Liver (tissue), 9 donors: ENCODE results near the gene DNAJC2. TPM values are rescaled to one million over a fixed set of nuclear protein-coding genes. Genes with fewer than 3 reads are reported as not detected.
"Not testable (repeated sequence)": the region's sequence is repeated elsewhere in the genome, so short reads cannot be mapped to it uniquely, and the experiment has no call there.

Experiments
- DNase-seq: peaks from one replicate; pipeline ENCODE4 v3.0.0-alpha.2; 2017; ENCODE audit warnings: low spot score
- H3K27ac ChIP-seq, 2 donors: one replicate each; pipeline ENCODE4 v1.7.0; 2013; ENCODE audit warnings: inconsistent platforms in 2 of 2, low read length in 2 of 2, control low read depth in 1 of 2, low read depth in 1 of 2, mild to moderate bottlenecking in 1 of 2
- H3K27me3 ChIP-seq, 4 donors: one replicate each; pipeline versions ENCODE4 v1.6.1 to v1.7.0; 2013; ENCODE audit warnings: low read length in 3 of 4, inconsistent platforms in 1 of 4, mild to moderate bottlenecking in 1 of 4, moderate library complexity in 1 of 4; ENCODE audit not compliant: control insufficient read depth in 4 of 4, insufficient read depth in 4 of 4
- H3K36me3 ChIP-seq, 4 donors: one replicate each; pipeline versions ENCODE4 v1.6.1 to v1.7.0; 2013; ENCODE audit warnings: low read length in 3 of 4, mild to moderate bottlenecking in 3 of 4, low read depth in 1 of 4, moderate library complexity in 1 of 4; ENCODE audit not compliant: control insufficient read depth in 4 of 4, insufficient read depth in 3 of 4
- H3K4me1 ChIP-seq, 4 donors: one replicate each; pipeline versions ENCODE4 v1.6.1 to v1.7.0; 2013; ENCODE audit warnings: low read length in 3 of 4, mild to moderate bottlenecking in 3 of 4, moderate library complexity in 1 of 4; ENCODE audit not compliant: control insufficient read depth in 4 of 4, insufficient read depth in 4 of 4
- H3K4me3 ChIP-seq, 3 donors: one replicate each; pipeline versions ENCODE4 v1.6.1 to v1.7.0; 2013; ENCODE audit warnings: low read length in 3 of 3, control low read depth in 1 of 3, low read depth in 1 of 3, mild to moderate bottlenecking in 1 of 3
- H3K9ac ChIP-seq, 2 donors: one replicate each; pipeline ENCODE4 v1.7.0; 2013; ENCODE audit warnings: low read length in 2 of 2, mild to moderate bottlenecking in 2 of 2, moderate library complexity in 2 of 2, control low read depth in 1 of 2, low read depth in 1 of 2
- H3K9me3 ChIP-seq, 4 donors: one replicate each; pipeline versions ENCODE4 v1.6.1 to v1.7.0; 2013; ENCODE audit warnings: low read length in 3 of 4; ENCODE audit not compliant: control insufficient read depth in 4 of 4
- FOXA1 ChIP-seq: IDR thresholded peaks from 2 replicates; pipeline ENCODE4 v1.6.1; 2016; ENCODE audit warnings: antibody characterized with exemption
- FOXA2 ChIP-seq: IDR thresholded peaks from 2 replicates; pipeline ENCODE4 v1.6.1; 2016; ENCODE audit warnings: antibody characterized with exemption
- RAD21 ChIP-seq, 2 donors: IDR thresholded peaks; 2 replicates each; pipeline ENCODE4 v1.6.1; 2016; ENCODE audit warnings: antibody characterized with exemption in 2 of 2, mild to moderate bottlenecking in 2 of 2
- SP1 ChIP-seq: IDR thresholded peaks from 2 replicates; pipeline ENCODE4 v1.6.1; 2018; ENCODE audit warnings: antibody characterized with exemption, mild to moderate bottlenecking
- WGBS: extraction: QIAGEN DNeasy Blood & Tissue Kit; methylation state at CpG from one replicate; pipeline ENCODE4 v1.1.7; 2013; 5-methylcytosine and 5-hydroxymethylcytosine counted together
- polyA plus RNA-seq, 2 donors: library from polyadenylated mRNA; stranded (reverse) in 1 of 2; unstranded in 1 of 2; fragments of 200-250 nt in 1 of 2; fragments of >200 nt in 1 of 2; fragmentation: Nextera tagmentation in 1 of 2; extraction: Ambion mirVana in 1 of 2; gene quantifications; one replicate each; pipeline versions ENCODE4 v1.2.1 to v1.2.3, GENCODE V29; 2013 to 2015
- total RNA-seq, 2 donors: library from RNA; depleted of rRNA; stranded (reverse); fragments of >200 nt; gene quantifications; one replicate each; pipeline ENCODE4 v1.2.3, GENCODE V29; 2014
- TF ChIP-seq, protein P1 (sequence below): IDR thresholded peaks from 2 replicates; pipeline ENCODE4 v1.6.1; 2016; ENCODE audit warnings: antibody characterized with exemption
- donor health status: healthy.
- donor health status: healthy.
- donor health status: healthy.
- donor health status: healthy.
- donor health status: healthy.

The DNAJC2 gene
- total and polyA plus RNA-seq, 4 donors: 7.5 to 19.6 (median 11.0) TPM

DNA sequence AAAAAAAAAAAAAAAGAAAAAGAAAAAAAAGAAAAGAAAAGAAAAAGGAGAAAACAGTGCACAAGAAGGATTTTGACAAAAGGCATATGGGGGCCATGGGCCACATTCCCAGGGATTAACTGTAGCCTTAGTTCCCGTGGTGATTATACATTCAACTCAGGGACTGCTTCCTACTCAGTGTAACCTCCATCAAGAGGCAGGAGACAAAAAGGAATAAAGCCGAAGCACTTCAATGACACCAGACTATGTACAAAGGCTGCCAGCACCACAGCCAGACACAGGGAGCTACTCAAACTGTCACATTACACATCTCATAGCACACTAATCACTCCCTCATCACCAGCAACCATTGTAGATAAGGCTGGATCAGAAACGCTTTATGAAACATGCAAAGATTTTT lies 52.4 kb downstream of the DNAJC2 start:
- 89% methylated on average over 3 of the region's 3 CpGs for WGBS

GRCh38 chr7:103282802-103283427 lies 61.7 kb downstream of the DNAJC2 start:
- WGBS: 38% methylated on average over 3 of the region's 3 CpGs
- H3K36me3 ChIP-seq: not testable (repeated sequence)

More for the DNA sequence above, 52.4 kb downstream of the DNAJC2 start:
- H3K9me3 ChIP-seq: no peaks in the 10 kb centered on the region
- TF ChIP-seq, protein P1, sequence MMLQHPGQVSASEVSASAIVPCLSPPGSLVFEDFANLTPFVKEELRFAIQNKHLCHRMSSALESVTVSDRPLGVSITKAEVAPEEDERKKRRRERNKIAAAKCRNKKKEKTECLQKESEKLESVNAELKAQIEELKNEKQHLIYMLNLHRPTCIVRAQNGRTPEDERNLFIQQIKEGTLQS: no peak
- TF ChIP-seq FOXA2: no peak
- TF ChIP-seq SP1: no peak
- TF ChIP-seq FOXA1: no peak
- no peak overlapping the region for H3K9ac ChIP-seq
- no peaks in the 10 kb centered on the region for H3K36me3 ChIP-seq
- H3K27ac ChIP-seq: no peak overlapping the region
- H3K4me3 ChIP-seq: no peak overlapping the region
- H3K27me3 ChIP-seq: no peaks in the 10 kb centered on the region
- peaks cover 0 to 3% (median 3%) of the 10 kb centered on the region in 4 donors for H3K4me1 ChIP-seq
- DNase-seq: no peak

DNA sequence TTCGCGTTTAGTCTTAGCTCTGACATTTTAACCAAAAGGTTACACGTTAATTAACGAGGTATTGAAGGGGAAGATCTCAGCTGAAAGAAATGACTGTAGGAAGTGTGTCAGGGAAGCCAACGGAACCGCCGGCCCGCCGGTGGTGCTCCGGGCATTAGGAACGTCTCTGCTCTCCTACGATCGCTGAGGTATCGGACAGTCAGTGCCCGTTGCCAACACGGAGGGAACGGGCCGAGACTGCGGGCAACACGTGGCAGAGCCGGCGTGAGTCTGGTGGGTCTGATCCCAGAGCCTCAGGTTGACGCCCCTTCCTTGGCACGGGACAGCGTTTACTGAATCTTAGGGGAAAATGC lies 63.8 kb downstream of the DNAJC2 start:
- peak; percentile 44 for DNase-seq
- 1% methylated on average over 25 of the region's 25 CpGs for WGBS
- not testable (repeated sequence) for H3K27ac ChIP-seq, H3K36me3 ChIP-seq, H3K9ac ChIP-seq, H3K27me3 ChIP-seq, H3K9me3 ChIP-seq
- Histone ChIP-seq H3K4me3 (peak overlapping the region; percentile 8 to 61 (median 60)), H3K4me1 (peaks cover 9 to 16% (median 12%) of the 10 kb centered on the region in 4 donors)

More at GRCh38 chr7:103282802-103283427, 61.7 kb downstream of the DNAJC2 start:
- TF ChIP-seq RAD21 (IDR thresholded peaks at IDR 0.05): peak in 1 of 2 donors; percentile 6
- not testable (repeated sequence) for H3K9ac ChIP-seq, H3K27ac ChIP-seq, H3K4me3 ChIP-seq, H3K9me3 ChIP-seq, DNase-seq, H3K27me3 ChIP-seq
- H3K4me1 ChIP-seq: peaks cover 9 to 16% (median 12%) of the 10 kb centered on the region in 4 donors

DNA sequence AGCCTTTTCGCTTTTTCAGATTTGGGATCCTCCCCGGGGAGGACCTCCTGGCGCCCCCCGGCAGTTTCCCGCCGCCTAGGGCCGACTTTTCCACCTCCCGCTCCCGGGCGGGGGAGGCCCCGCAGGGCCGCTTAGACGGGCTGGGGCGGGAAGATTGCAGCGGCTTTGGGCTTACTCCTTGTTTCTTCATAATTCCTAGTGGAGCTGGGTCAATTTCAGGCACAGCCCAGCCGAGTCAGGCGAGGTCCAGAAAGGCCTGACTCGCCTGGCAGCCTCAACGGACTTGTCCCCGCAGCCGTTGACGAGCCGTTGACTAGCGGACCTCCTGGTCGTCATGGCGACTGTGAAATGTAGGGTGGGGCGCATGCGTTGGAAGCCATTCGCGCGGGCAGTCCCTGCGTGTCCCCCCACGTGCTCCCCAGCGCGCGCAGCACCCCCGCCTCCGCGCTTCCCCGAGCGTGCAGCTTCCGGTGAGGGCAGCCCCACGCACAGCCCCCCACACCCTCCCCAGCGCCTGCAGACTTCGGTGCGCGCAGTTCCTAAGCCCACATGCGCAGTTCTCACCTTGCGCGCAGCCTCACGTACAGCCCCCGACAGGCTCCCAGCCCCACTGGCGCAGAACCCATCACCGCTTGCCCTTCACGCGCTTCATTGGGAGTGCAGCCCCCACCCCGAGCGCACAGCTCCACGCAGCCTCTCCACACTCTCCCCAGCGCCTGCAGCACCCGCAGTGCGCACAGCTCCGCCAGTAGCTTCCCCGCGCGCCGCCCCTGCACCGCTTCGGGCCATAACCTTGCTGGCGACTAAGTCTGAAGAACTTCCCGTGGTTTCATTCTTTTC lies 64.4 kb downstream of the DNAJC2 start:
- H3K36me3 ChIP-seq, H3K9me3 ChIP-seq, H3K27me3 ChIP-seq, H3K9ac ChIP-seq, H3K27ac ChIP-seq: not testable (repeated sequence)
- Histone ChIP-seq H3K4me3 (peak overlapping the region; percentile 8 to 61 (median 60)), H3K4me1 (peaks cover 9 to 16% (median 12%) of the 10 kb centered on the region in 4 donors)
- 1% methylated on average over 71 of the region's 71 CpGs for WGBS
- DNase-seq: peak; percentile 80

DNA sequence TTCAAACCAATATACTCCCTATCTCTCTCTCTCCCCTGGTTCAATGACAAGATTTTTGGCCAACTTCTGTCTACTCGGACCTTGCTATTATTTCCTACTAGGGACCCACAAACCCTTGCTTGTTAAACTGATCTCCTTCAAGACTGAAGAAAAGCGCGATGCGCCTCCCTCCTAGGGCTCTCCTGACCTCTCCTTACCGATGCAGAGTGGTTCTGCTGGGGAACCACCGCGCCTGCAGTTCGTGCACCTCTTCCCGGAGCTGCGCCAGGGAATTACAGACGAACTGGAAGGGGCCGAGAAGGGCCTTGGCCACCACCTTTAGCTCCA lies 65.0 kb downstream of the DNAJC2 start:
- H3K4me3 ChIP-seq: peak overlapping the region in 2 of 3 donors; percentile 60 to 61
- not testable (repeated sequence) for H3K27ac ChIP-seq, DNase-seq, H3K27me3 ChIP-seq, H3K9me3 ChIP-seq, H3K36me3 ChIP-seq, H3K9ac ChIP-seq
- 5% methylated on average over 12 of the region's 12 CpGs for WGBS
- H3K4me1 ChIP-seq: peaks cover 9 to 16% (median 12%) of the 10 kb centered on the region in 4 donors

DNA sequence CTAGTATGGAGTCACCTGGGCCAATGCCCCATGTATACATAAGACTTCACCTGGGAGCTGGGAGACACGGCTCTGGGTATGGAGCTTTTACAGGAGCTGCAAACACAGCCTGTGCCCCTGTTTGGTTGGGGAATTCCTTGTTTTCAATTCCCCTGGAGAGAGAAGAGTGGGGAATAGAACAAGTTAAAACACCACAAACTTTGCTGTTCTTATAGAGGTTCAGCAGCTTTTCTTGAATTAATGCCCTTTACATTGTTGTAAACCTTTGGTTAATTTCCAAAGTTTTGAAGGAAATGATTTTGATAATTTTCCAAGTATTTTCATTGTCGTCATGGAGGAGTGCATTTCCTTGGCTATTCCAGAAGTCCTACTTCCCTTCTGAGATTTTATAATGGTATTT lies 66.4 kb downstream of the DNAJC2 start:
- not testable (repeated sequence) for H3K4me3 ChIP-seq, DNase-seq
- WGBS: 84% methylated on average over 2 of the region's 2 CpGs

GRCh38 chr7:103274867-103275266 lies 69.7 kb downstream of the DNAJC2 start:
- H3K9me3 ChIP-seq, H3K36me3 ChIP-seq, H3K27me3 ChIP-seq, H3K9ac ChIP-seq, H3K4me3 ChIP-seq, H3K27ac ChIP-seq, H3K4me1 ChIP-seq, DNase-seq: not testable (repeated sequence)
- WGBS: 98% methylated on average over 24 of the region's 24 CpGs

More for the DNA sequence above, 66.4 kb downstream of the DNAJC2 start:
- peaks cover 9 to 16% (median 12%) of the 10 kb centered on the region in 4 donors for H3K4me1 ChIP-seq
- H3K9me3 ChIP-seq, H3K27me3 ChIP-seq, H3K9ac ChIP-seq, H3K27ac ChIP-seq, H3K36me3 ChIP-seq: not testable (repeated sequence)
